ENCODE data around the gene NR1H4.

The NR1H4 gene

DNA sequence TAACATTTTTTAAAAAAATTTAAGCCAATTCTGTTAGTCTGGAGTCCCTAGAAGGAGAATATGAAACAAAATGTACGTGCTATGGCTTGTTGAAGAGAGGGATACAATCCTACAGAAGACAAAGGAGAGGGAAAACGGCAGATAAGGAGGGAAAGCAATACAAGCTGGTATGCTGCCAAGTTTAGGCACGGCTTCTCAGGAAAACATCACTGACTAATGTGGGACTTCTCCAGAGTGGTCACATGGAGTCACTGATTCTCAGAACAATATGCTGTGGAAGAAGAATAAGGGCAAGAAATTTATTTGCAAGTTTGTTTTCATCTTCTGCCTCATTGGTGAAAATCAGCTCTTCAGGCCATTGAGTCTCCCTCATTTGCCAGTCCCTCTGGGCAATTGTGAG, 22.9 kb upstream of the NR1H4 start:
- TF ChIP-seq, protein P1, sequence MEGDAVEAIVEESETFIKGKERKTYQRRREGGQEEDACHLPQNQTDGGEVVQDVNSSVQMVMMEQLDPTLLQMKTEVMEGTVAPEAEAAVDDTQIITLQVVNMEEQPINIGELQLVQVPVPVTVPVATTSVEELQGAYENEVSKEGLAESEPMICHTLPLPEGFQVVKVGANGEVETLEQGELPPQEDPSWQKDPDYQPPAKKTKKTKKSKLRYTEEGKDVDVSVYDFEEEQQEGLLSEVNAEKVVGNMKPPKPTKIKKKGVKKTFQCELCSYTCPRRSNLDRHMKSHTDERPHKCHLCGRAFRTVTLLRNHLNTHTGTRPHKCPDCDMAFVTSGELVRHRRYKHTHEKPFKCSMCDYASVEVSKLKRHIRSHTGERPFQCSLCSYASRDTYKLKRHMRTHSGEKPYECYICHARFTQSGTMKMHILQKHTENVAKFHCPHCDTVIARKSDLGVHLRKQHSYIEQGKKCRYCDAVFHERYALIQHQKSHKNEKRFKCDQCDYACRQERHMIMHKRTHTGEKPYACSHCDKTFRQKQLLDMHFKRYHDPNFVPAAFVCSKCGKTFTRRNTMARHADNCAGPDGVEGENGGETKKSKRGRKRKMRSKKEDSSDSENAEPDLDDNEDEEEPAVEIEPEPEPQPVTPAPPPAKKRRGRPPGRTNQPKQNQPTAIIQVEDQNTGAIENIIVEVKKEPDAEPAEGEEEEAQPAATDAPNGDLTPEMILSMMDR (conservative IDR thresholded peaks at IDR 0.05; ENCODE audit: low read depth, low read length) = no peak
- no peak overlapping the region for H3K4me3 ChIP-seq (ENCODE audit: low read length)
- no peak for DNase-seq (ENCODE audit: low read depth)

DNA sequence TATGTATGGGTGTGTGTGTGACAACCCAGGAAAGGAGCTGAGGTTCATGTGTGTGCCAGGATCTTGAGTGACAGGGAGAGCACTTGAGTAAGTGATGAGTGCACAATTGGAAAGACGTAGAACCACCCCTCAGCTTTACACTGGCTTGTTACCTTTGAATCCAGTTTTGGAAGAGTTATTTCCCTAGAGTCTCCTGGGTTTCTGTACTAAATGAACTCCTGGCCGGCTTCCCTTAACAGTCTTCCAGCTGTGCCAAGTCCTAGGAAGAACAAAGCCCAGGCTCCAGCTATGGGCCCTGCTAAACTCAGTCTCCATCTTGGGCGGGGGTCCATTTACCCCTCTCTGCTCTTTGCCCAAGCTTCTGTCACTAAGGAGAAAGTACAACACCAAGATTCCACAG, 19.7 kb upstream of the NR1H4 start:
- TF ChIP-seq, protein P1 (conservative IDR thresholded peaks at IDR 0.05; ENCODE audit: low read depth, low read length) = no peak
- H3K4me3 ChIP-seq (ENCODE audit: low read length) = no peak overlapping the region
- DNase-seq (ENCODE audit: low read depth) = no peak

DNA sequence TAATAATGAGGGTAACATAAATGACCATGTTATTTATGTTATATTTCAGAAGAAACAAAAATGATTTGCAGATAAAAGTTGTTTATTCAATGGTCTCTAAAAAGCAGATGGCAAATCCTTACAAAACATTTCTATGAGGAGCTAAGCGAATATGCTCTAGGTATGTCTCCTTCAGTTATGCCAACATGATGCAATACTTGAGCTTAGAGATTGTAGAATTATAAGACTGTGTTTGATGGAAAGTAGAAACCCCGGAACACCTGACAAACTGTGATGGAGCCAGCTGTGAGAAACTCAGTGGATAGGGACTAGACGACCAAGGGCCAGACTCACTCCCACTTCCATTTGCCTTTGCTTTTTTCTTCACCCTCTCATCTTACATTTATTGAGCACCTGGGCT, 17.8 kb upstream of the NR1H4 start:
- no peak overlapping the region for H3K4me3 ChIP-seq (ENCODE audit: low read length)
- DNase-seq (ENCODE audit: low read depth) = no peak
- TF ChIP-seq, protein P1 (conservative IDR thresholded peaks at IDR 0.05; ENCODE audit: low read depth, low read length) = no peak

DNA sequence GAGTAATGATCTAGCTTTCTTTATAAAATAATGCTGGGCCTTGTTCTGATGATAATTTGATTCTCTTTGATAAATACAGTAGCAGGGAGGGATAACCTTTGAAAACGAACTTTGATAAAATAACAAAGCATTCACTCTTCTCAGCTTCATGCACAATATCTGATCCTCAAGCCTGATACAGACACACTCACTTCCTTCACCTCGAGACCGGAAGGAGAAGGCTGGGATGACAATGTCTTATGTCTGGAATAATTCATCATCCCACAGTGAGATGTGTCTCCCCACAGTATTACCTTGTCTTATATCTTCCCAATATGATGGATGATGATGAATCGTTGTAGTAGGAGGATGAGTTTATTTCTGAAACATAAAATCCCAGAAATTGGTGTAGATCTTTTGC, 15.5 kb upstream of the NR1H4 start:
- DNase-seq (ENCODE audit: low read depth) = no peak
- TF ChIP-seq, protein P1 (conservative IDR thresholded peaks at IDR 0.05; ENCODE audit: low read depth, low read length) = no peak
- H3K4me3 ChIP-seq (ENCODE audit: low read length) = no peak overlapping the region

DNA sequence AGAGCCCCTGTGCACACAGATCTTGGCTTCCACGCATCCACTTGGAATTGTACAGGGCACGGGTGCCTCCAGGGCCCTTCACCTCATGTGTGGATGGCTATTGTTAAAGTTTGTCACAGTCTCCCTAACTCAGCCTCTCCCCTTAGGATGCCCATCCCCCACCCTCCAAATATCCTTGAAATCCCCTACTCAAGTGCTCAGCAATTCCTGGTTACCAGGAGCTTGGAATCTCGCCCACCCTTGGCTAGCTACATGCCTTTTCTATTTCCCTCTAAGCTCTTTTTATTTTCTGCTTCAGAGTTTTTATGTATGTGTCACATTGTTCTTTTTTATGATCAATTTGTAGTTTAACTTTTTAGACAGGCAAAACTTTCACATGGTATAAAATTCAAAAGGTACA, 13.0 kb upstream of the NR1H4 start:
- TF ChIP-seq, protein P1 (conservative IDR thresholded peaks at IDR 0.05; ENCODE audit: low read depth, low read length) = no peak
- peak; percentile 9 for DNase-seq (ENCODE audit: low read depth)
- no peak overlapping the region for H3K4me3 ChIP-seq (ENCODE audit: low read length)

DNA sequence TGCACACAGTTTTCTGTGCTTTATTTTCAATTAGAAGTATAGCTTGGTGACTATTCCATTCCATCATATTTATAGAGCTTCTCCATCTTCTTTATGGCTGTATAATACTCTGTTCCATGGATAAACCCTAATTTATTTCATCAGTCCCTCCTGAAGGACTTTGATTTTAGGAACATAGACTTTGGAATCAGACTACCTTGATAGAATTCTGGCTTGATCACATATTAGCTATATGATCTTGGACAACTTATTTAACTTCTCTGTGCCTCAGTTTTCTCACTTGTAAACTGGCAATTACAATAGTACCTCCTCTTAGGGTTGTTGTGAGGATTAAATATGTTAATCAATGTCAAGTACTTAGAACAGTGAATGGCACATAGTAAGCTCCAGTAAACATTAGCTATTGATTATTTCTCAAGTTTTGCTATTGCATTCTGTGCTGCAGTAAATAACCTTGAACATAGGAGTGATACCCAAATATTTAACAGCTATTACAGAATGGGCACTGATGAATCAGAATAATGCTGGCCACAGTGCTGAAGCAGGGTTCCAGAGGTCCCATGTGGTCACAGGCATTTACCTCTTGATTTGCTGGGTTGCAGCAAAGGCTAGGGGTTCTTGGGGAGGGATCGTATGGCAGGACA, 12.2 kb upstream of the NR1H4 start:
- TF ChIP-seq, protein P1 (conservative IDR thresholded peaks at IDR 0.05; ENCODE audit: low read depth, low read length) = no peak

DNA sequence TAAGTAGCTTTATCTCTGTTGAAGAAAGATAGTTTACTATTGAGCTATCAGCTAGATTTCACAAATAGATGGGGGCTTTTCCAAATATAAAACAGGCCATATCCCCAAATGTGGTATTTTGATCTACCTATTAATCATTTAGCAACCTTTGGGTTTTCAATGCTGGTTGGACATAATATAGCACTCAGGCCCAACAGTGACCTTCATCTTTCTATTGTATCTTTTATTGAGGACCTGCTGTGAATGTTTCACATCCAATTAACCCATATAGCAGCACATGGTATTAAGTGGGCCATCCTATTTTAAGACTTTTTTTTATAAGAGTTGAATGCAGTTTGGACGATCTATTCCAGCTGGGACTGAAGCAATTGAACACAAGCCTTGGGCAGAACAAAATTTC, 10.0 kb upstream of the NR1H4 start:
- DNase-seq (ENCODE audit: low read depth) = no peak
- H3K4me3 ChIP-seq (ENCODE audit: low read length) = no peak overlapping the region
- TF ChIP-seq, protein P1 (conservative IDR thresholded peaks at IDR 0.05; ENCODE audit: low read depth, low read length) = no peak

More for the DNA sequence above, 12.2 kb upstream of the NR1H4 start:
- DNase-seq (ENCODE audit: low read depth) = no peak
- no peak overlapping the region for H3K4me3 ChIP-seq (ENCODE audit: low read length)
